GM12872 (cell line): ENCODE data around the gene SNX5.

ENCODE experiments used
- CTCF ChIP-seq: IDR thresholded peaks from 3 replicates; pipeline ENCODE4 v1.5.1; 2011; ENCODE audit warnings: low read depth, mild to moderate bottlenecking, low read length, moderate library complexity; ENCODE audit not compliant: insufficient read depth

The SNX5 gene

DNA sequence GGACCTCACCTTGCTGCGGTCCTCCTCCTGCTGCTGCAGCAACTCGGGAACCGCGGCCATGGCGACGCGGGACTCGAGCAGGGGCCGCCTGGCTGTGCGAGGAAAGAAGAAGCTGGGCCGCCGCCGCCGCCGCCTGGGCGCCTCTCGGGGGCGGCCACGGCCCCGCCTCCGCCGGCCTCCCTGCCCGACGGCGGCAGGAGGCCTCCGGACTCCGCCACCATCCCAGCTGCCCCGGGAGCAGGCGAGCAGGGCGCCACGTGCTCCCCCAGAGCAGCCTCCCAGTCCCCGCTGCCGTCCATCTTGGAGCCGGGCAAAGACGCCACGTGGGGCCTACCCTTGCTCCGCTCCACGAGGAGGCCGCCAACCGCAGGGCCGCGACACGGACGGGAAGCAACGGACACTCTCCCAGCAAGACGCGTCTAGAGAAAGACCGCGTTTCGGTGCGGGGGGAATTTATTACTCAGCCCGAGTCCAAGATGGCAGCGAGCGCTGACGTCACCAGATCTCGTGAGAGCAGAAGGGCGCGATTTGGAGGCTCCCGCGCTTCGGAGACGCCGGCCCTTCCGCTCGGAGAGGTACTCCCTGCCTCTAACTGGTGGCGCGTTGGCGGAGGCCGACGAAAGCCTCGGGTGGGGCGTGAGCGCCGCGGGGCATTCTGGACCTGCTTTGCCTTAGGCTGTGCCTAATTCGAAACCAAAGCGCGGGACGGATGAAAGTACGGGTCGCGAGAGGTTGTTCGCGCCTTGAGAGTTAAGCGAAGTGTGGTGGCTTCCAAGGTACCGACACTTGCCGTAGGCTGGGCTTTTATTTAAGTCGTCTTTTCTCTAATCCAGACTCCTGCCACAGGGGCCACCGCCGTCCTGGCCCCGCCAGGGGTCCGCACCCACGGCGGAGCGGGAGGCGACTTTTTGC, at the start of gene SNX5, which contains the start of gene MGME1:
Gene SNX5, minus strand, starts transcription at position 429 of the 912 bp plus-strand sequence. Its CDS starts 369 bp downstream, at position 60.
Gene MGME1, plus strand, starts transcription at position 653 of the 912 bp plus-strand sequence. CDS start 842 bp downstream, outside the sequence.
- TF ChIP-seq CTCF = no peak

DNA sequence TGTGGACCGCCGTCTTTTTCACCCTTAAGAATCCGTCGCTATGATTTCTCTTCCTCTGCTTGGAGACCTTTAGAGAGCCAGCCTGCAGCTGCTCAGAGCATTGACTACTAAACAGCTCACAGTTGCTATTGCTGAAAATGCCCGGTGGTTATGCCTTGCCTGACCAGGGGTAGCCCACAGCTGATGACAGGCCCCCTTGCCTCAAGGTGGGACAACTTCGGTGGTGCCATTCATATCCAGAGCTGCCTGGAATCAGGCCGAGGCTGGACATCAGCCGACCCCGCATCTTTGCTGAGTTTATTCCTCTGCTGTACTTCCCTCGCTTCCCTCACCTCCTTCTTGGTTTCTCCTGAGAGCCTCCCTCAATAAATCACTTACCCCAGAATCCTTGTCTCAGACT, 49.5 kb upstream of the SNX5 start:
- no peak for TF ChIP-seq CTCF

GRCh38 chr20:18016772-18017171, 48.2 kb upstream of the SNX5 start:
- no peak for TF ChIP-seq CTCF

DNA sequence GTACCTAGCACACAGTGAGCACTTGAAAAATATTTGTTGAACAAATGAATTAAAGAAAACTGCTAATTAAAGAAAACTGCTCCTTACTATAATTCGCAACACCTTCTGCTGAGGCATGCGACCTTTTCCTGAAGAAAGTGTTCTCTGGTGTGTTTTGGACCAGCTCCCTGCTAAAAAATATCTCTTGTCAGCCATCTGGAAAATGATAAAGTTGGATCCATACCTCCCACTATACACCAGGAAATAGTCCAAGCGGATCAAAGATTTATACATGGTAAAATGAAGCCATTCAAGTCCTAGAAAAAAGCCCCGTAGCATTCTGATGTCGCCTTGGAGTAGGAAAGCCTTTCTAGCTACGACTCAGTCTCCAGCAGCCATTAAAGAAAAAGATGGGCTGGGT, 45.8 kb upstream of the SNX5 start:
- no peak for TF ChIP-seq CTCF

GRCh38 chr20:18012901-18013300, 44.3 kb upstream of the SNX5 start:
- TF ChIP-seq CTCF = no peak

- TF ChIP-seq CTCF = no peak
Observed at GRCh38 chr20:18011951-18012645, 43.5 kb upstream of the SNX5 start.

GRCh38 chr20:18011482-18011881, 42.9 kb upstream of the SNX5 start:
- TF ChIP-seq CTCF = no peak
